ENCODE data around the gene EYA2. TPM values are rescaled to one million over a fixed set of nuclear protein-coding genes. Genes with fewer than 3 reads are reported as not detected.

Gene EYA2
- total and polyA plus RNA-seq, 2 donors (not counting 1 experiment from before 2014, with no cell fraction given) = 1.1 to 2.8 TPM

- Histone ChIP-seq H3K27ac (ENCODE audit: low read length in 2 of 2) (no peak overlapping the region), H3K4me1 (ENCODE audit: control insufficient read depth in 2 of 2, insufficient read depth in 2 of 2, low read length in 2 of 2) (no peaks in the 10 kb centered on the region), H3K27me3 (replicated peaks in 1 of 4; ENCODE audit: control extremely low read depth in 1 of 4, control insufficient read depth in 3 of 4, insufficient read depth in 4 of 4, low read length in 3 of 4) (no peaks in the 10 kb centered on the region), H2AFZ (ENCODE audit: insufficient read depth, low read depth, low read length, poor library complexity, severe bottlenecking) (no peak overlapping the region), H3K79me2 (ENCODE audit: control insufficient read depth, insufficient read depth, low read length) (peaks cover 30% of the 10 kb centered on the region), H3K4me2 (replicated peaks; ENCODE audit: low read depth, low read length, poor library complexity, severe bottlenecking) (no peak overlapping the region), H4K20me1 (ENCODE audit: control insufficient read depth, insufficient read depth, low read length, poor library complexity, severe bottlenecking) (peaks cover 20% of the 10 kb centered on the region), H3K4me3 (ENCODE audit: control extremely low read depth in 1 of 5, extremely low read depth in 1 of 5, insufficient read depth in 1 of 5, low read depth in 2 of 5, low read length in 4 of 5) (no peak overlapping the region), H3K9ac (ENCODE audit: low read length) (no peak overlapping the region), H3K9me3 (ENCODE audit: control extremely low read depth in 1 of 3, control insufficient read depth in 2 of 3, insufficient read depth in 1 of 3, low read length in 2 of 3) (no peaks in the 10 kb centered on the region), H3K36me3 (replicated peaks in 1 of 2; ENCODE audit: control extremely low read depth in 1 of 2, control insufficient read depth in 1 of 2, extremely low read depth in 1 of 2, insufficient read depth in 2 of 2, low read length in 1 of 2) (peaks cover 17 to 93% of the 10 kb centered on the region in 2 experiments)
- Mint-ChIP-seq H3K9me3 (ENCODE audit: insufficient read depth) (no peaks in the 10 kb centered on the region), H3K27ac (no peak overlapping the region), H3K27me3 (no peaks in the 10 kb centered on the region), H3K4me3 (no peak overlapping the region), H3K4me1 (no peaks in the 10 kb centered on the region)
- POLR2A ChIA-PET = no interaction called here
- DNase-seq = no peak
- no peak for TF ChIP-seq EZH2 (IDR thresholded peaks at IDR 0.05; ENCODE audit: borderline replicate concordance, insufficient read depth, low read depth, low read length, poor library complexity, severe bottlenecking)
- intact Hi-C loops (cut with micrococcal nuclease) = no loop called here
- ATAC-seq (ENCODE audit: low read depth) = no peak
- CTCF ChIA-PET = interaction anchor here (0.9 to 1.3 kb wide), 2 partner anchors 170 to 407 kb away, joined by 3 to 9 read pairs; no protein-coding TSS in a partner anchor
- 97% methylated on average over 8 of the region's 9 CpGs for WGBS (ENCODE audit: insufficient coverage)
Observed at GRCh38 chr20:47213966-47214365, 319.3 kb downstream of the EYA2 start.

- DNase-seq (no peak), ATAC-seq (ENCODE audit: low read depth) (no peak)
- peaks cover 43% of the 10 kb centered on the region for H3K79me2 ChIP-seq (ENCODE audit: control insufficient read depth, insufficient read depth, low read length)
- ChIA-PET POLR2A (interaction anchor here (0.6 kb wide), 1 partner anchor 12 kb away, joined by 3 read pairs; no protein-coding TSS in a partner anchor), CTCF (interaction anchor here (1.3 to 1.7 kb wide), 2 partner anchors 59 to 168 kb away, joined by 3 to 6 read pairs; no protein-coding TSS in a partner anchor)
- no peak overlapping the region for H3K4me3 ChIP-seq (ENCODE audit: control extremely low read depth in 1 of 5, extremely low read depth in 1 of 5, insufficient read depth in 1 of 5, low read depth in 2 of 5, low read length in 4 of 5)
- TF ChIP-seq EZH2 (IDR thresholded peaks at IDR 0.05; ENCODE audit: borderline replicate concordance, insufficient read depth, low read depth, low read length, poor library complexity, severe bottlenecking) (no peak), CTCF (IDR thresholded peaks at IDR 0.05) (no peak)
- peaks cover 17 to 91% of the 10 kb centered on the region in 2 experiments for H3K36me3 ChIP-seq (replicated peaks in 1 of 2; ENCODE audit: control extremely low read depth in 1 of 2, control insufficient read depth in 1 of 2, extremely low read depth in 1 of 2, insufficient read depth in 2 of 2, low read length in 1 of 2)
- no peak overlapping the region for H2AFZ ChIP-seq (ENCODE audit: insufficient read depth, low read depth, low read length, poor library complexity, severe bottlenecking)
- WGBS (ENCODE audit: insufficient coverage) = 100% methylated on average over 9 of the region's 10 CpGs
- H3K27me3 ChIP-seq (replicated peaks in 1 of 4; ENCODE audit: control extremely low read depth in 1 of 4, control insufficient read depth in 3 of 4, insufficient read depth in 4 of 4, low read length in 3 of 4) = no peaks in the 10 kb centered on the region
- H3K9ac ChIP-seq (ENCODE audit: low read length) = no peak overlapping the region
- Mint-ChIP-seq H3K4me1 (no peaks in the 10 kb centered on the region), H3K4me3 (no peak overlapping the region), H3K9me3 (ENCODE audit: insufficient read depth) (no peaks in the 10 kb centered on the region), H3K27ac (no peak overlapping the region), H3K27me3 (no peaks in the 10 kb centered on the region)
- no peak overlapping the region for H3K27ac ChIP-seq (ENCODE audit: low read length in 2 of 2)
- intact Hi-C loops (cut with micrococcal nuclease) = no loop called here
- H3K9me3 ChIP-seq (ENCODE audit: control extremely low read depth in 1 of 3, control insufficient read depth in 2 of 3, insufficient read depth in 1 of 3, low read length in 2 of 3) = no peaks in the 10 kb centered on the region
- H3K4me2 ChIP-seq (replicated peaks; ENCODE audit: low read depth, low read length, poor library complexity, severe bottlenecking) = no peak overlapping the region
- H4K20me1 ChIP-seq (ENCODE audit: control insufficient read depth, insufficient read depth, low read length, poor library complexity, severe bottlenecking) = peaks cover 20% of the 10 kb centered on the region
- H3K4me1 ChIP-seq (ENCODE audit: control insufficient read depth in 2 of 2, insufficient read depth in 2 of 2, low read length in 2 of 2) = no peaks in the 10 kb centered on the region
Observed at GRCh38 chr20:47215653-47216397, 321.2 kb downstream of the EYA2 start.

Data from B cell (primary cell).